Tibial artery (tissue), 4 donors: ENCODE data around the gene DSN1.

Source experiments
- DNase-seq, 2 donors: peaks; one replicate each; pipeline ENCODE4 v3.0.0-alpha.2; 2019
- H3K27ac ChIP-seq, 2 donors: fragments of 200-600 bp; sonication (generic) in 1 of 2; 1 replicate in 1 of 2; 2 replicates in 1 of 2; pipeline ENCODE4 v1.5.1; 2018 to 2019; ENCODE audit warnings: mild to moderate bottlenecking in 1 of 2
- H3K27me3 ChIP-seq, 2 donors: fragments of 200-600 bp; sonication (generic) in 1 of 2; one replicate each; pipeline versions ENCODE4 v1.5.1 to v1.6.0; 2016 to 2019
- H3K36me3 ChIP-seq, 3 donors: fragments of 200-600 bp; sonication (generic) in 2 of 3; one replicate each; pipeline ENCODE4 v1.5.1; 2016 to 2019; ENCODE audit warnings: mild to moderate bottlenecking in 2 of 3
- H3K4me1 ChIP-seq, 4 donors: fragments of 200-600 bp; sonication (generic) in 2 of 4; 1 replicate in 3 of 4; 2 replicates in 1 of 4; pipeline ENCODE4 v1.5.1; 2016 to 2019
- H3K4me3 ChIP-seq, 2 donors: fragments of 200-600 bp; sonication (generic) in 1 of 2; 1 replicate in 1 of 2; 2 replicates in 1 of 2; pipeline ENCODE4 v1.5.1; 2018 to 2019; ENCODE audit warnings: mild to moderate bottlenecking in 2 of 2
- H3K9me3 ChIP-seq, 3 donors: fragments of 200-600 bp; sonication (generic) in 1 of 3; one replicate each; pipeline ENCODE4 v1.5.1; 2016 to 2019
- intact Hi-C: fragments of 100-400 bp; cut with DNase I; formaldehyde crosslinking; loops from one replicate; pipeline ENCODE4 v1.15.0; 2023; ENCODE audit warnings: low total_unique reads
- TF ChIP-seq, protein P1 (sequence below), 2 experiments: fragments of 200-600 bp in 1 of 2; fragments of 450-650 bp in 1 of 2; IDR thresholded peaks; one replicate each; pipeline ENCODE4 v1.5.1; 2017 to 2019; ENCODE audit warnings: antibody characterized with exemption in 2 of 2, mild to moderate bottlenecking in 1 of 2, moderate library complexity in 1 of 2

DSN1 gene

DNA sequence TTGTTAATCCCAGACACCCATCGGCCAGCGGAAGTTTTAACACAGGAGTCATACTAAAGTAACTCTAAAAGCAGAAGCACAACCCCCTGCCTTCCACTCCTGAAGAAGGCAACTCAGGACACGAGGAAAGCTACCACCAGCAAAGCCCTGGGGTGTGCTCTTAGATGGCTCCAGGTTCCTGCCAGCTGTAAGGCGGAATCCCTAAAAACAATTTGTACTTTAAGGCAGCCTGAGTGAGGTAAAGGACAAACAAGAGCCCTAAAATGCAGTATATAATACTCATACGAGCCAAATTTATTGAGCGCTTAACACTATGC, 36.4 kb downstream of the DSN1 start:
- no peak overlapping the region for H3K27ac ChIP-seq
- no peak for DNase-seq
- no peaks in the 10 kb centered on the region for H3K36me3 ChIP-seq
- no peaks in the 10 kb centered on the region for H3K9me3 ChIP-seq
- TF ChIP-seq, protein P1, sequence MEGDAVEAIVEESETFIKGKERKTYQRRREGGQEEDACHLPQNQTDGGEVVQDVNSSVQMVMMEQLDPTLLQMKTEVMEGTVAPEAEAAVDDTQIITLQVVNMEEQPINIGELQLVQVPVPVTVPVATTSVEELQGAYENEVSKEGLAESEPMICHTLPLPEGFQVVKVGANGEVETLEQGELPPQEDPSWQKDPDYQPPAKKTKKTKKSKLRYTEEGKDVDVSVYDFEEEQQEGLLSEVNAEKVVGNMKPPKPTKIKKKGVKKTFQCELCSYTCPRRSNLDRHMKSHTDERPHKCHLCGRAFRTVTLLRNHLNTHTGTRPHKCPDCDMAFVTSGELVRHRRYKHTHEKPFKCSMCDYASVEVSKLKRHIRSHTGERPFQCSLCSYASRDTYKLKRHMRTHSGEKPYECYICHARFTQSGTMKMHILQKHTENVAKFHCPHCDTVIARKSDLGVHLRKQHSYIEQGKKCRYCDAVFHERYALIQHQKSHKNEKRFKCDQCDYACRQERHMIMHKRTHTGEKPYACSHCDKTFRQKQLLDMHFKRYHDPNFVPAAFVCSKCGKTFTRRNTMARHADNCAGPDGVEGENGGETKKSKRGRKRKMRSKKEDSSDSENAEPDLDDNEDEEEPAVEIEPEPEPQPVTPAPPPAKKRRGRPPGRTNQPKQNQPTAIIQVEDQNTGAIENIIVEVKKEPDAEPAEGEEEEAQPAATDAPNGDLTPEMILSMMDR (IDR thresholded peaks at IDR 0.05) = no peak
- H3K4me1 ChIP-seq = peaks cover 0 to 4% (median 0%) of the 10 kb centered on the region in 4 donors
- no peaks in the 10 kb centered on the region for H3K27me3 ChIP-seq
- H3K4me3 ChIP-seq = no peak overlapping the region
- intact Hi-C loops = no loop called here

DNA sequence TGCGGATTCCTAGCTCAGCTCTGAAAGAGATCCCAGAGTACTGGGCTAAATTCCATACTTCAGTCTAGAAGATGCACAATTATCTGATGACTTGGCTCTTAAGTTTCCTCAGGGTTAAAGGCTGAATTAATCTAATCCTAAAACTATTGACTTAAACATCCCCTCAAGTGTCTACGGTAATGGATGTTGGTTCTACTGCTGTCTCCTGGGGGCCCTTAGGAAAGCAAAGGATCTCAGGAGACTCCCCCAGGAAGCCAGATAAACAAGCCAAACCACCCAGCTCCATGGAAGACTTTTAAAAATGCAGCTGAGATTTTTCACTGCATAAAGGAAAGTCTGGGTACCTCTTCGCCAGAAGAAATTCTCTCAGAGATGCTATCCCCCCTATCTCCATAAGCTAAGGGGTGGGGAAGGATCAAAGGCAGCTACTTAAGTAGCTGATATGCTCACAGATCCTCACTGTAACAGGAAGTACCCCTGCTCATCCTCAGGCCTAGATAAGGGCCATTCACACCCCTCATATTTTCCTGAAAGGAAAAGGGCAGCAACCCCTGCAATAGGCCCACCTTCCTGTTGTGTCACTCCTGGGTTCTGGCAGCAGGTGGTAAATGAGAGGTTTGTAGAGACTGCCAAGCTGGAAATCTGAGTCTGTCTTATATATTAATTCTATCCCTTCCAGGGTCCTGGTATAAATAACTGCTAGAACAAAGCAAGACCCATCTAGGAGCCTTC, 36.9 kb downstream of the DSN1 start:
- H3K36me3 ChIP-seq = no peaks in the 10 kb centered on the region
- TF ChIP-seq, protein P1 (IDR thresholded peaks at IDR 0.05) = no peak
- intact Hi-C loops = no loop called here
- H3K4me1 ChIP-seq = no peaks in the 10 kb centered on the region
- DNase-seq = no peak
- H3K27ac ChIP-seq = no peak overlapping the region
- H3K9me3 ChIP-seq = no peaks in the 10 kb centered on the region
- H3K27me3 ChIP-seq = no peaks in the 10 kb centered on the region
- H3K4me3 ChIP-seq = no peak overlapping the region

DNA sequence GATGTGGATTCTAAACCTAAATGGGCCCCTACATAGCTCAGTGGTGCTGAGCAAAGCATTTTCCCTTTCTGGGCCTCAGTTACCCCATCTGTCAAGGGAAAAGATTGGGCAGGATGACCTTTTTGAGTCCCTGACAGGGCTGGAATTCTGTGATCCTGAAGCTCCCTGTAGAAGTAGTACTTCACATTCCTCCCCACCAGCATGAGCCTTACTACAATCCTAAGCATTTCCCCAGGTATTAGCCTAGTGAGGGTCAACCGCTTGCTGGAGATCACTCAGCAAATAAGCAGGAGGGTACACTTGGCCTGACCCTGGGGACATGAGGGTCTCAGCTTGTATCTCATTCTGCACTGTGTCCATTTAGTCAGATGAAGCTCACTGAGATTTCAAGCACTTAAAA, 41.1 kb downstream of the DSN1 start:
- Histone ChIP-seq H3K4me1 (no peaks in the 10 kb centered on the region), H3K27ac (no peak overlapping the region), H3K27me3 (no peaks in the 10 kb centered on the region), H3K9me3 (no peaks in the 10 kb centered on the region), H3K36me3 (no peaks in the 10 kb centered on the region), H3K4me3 (no peak overlapping the region)
- TF ChIP-seq, protein P1 (IDR thresholded peaks at IDR 0.05) = no peak
- DNase-seq = no peak
- intact Hi-C loops = no loop called here

DNA sequence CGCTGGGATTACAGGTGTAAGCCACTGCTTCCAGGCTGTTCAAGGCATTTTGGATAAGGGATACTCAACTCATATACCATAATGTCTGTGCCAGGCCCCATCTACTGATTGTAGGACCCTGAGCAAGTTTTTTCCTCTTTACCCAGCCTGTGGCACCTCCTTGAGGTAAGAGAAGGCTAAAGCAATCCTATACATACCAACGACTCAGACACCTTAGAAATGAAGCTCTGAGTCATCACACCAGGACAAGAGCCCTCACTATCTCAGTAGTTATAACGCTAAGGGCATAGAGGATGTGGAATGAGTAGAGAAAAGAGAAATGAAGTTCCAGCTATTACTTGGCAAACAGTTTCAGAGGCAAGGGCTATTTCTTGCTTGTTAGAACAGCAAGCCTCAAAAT, 44.6 kb downstream of the DSN1 start:
- DNase-seq = no peak
- no peaks in the 10 kb centered on the region for H3K36me3 ChIP-seq
- H3K27ac ChIP-seq = no peak overlapping the region
- H3K4me1 ChIP-seq = no peaks in the 10 kb centered on the region
- intact Hi-C loops = no loop called here
- no peaks in the 10 kb centered on the region for H3K9me3 ChIP-seq
- TF ChIP-seq, protein P1 (IDR thresholded peaks at IDR 0.05) = no peak
- H3K4me3 ChIP-seq = no peak overlapping the region
- H3K27me3 ChIP-seq = no peaks in the 10 kb centered on the region

DNA sequence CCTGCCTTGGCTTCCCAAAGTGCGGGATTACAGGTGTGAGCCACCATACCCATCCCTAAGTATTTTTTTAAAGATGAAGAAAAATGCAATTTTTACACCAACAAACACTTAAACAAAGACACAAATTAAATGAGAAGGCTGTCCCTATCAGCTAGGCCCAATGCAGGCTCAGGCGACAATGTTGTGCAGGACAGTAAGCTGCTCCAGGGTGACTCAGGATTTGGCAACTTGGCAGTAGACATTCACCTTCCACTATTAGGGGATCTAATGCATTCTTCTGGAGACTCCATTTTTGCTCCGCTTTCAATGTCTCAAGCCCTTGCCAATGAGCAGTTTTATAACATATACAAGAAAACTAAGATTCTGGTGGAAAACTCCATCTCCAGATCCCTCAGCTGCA, 47.4 kb downstream of the DSN1 start:
- Histone ChIP-seq H3K36me3 (peaks cover 0 to 11% (median under 1%) of the 10 kb centered on the region in 3 donors), H3K9me3 (no peaks in the 10 kb centered on the region), H3K27me3 (no peaks in the 10 kb centered on the region), H3K4me3 (no peak overlapping the region), H3K4me1 (no peaks in the 10 kb centered on the region), H3K27ac (no peak overlapping the region)
- TF ChIP-seq, protein P1 (IDR thresholded peaks at IDR 0.05) = no peak
- intact Hi-C loops = no loop called here
- no peak for DNase-seq

DNA sequence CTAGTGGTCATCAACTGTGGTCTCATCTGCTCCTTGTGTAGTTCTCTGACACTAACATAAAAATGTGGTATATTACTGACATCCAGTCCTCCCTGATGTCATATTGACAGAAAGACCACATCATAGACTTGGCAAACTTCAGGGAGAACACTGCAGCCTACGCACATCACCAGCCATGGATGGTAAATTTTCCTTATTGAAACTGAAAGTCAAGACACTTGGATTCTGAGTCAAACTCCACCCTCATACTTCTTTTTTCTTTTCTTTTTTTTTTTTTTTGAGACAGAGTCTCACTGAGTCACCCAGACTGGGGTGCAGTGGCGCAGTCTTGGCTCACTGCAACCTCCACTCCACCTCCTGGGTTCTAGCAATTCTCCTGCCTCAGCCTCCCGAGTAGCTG, 53.1 kb downstream of the DSN1 start:
- no peak overlapping the region for H3K4me3 ChIP-seq
- H3K9me3 ChIP-seq = no peaks in the 10 kb centered on the region
- H3K27me3 ChIP-seq = no peaks in the 10 kb centered on the region
- intact Hi-C loops = no loop called here
- TF ChIP-seq, protein P1 (IDR thresholded peaks at IDR 0.05) = no peak
- H3K27ac ChIP-seq = no peak overlapping the region
- no peak for DNase-seq
- H3K36me3 ChIP-seq = peaks cover 0 to 44% (median 25%) of the 10 kb centered on the region in 3 donors
- H3K4me1 ChIP-seq = peaks cover 0 to 14% (median 7%) of the 10 kb centered on the region in 4 donors
